Measurements from ENCODE around the gene RAB11A.

RAB11A gene

GRCh38 chr15:65916664-65917406 is 47.5 kb downstream of the RAB11A start:
- Histone ChIP-seq H3K4me3 (ENCODE audit: insufficient read depth in 1 of 2, low read depth in 1 of 2, low read length in 2 of 2) (peak overlapping the region in 1 of 2 experiments; percentile 40), H2AFZ (ENCODE audit: low read depth, low read length) (no peak overlapping the region), H2BK12ac (ENCODE audit: low read length in 2 of 2) (no peak overlapping the region), H3K4ac (ENCODE audit: low read depth in 1 of 2, low read length in 2 of 2) (no peak overlapping the region), H2BK120ac (ENCODE audit: low read depth, low read length) (no peak overlapping the region), H3K23ac (ENCODE audit: low read length in 2 of 2) (no peak overlapping the region), H3K27me3 (ENCODE audit: control insufficient read depth in 1 of 2, insufficient read depth in 1 of 2, low read length in 2 of 2) (no peaks in the 10 kb centered on the region), H3K18ac (ENCODE audit: low read depth in 1 of 2, low read length in 2 of 2) (no peak overlapping the region), H2AK5ac (ENCODE audit: low read length, severe bottlenecking) (no peak overlapping the region), H2BK5ac (ENCODE audit: low read depth, low read length, poor library complexity, severe bottlenecking) (no peak overlapping the region), H3K4me2 (ENCODE audit: low read length, poor library complexity, severe bottlenecking) (no peak overlapping the region), H3K9ac (ENCODE audit: low read length) (peak overlapping the region; percentile 30), H3K14ac (ENCODE audit: low read length in 2 of 2) (peak overlapping the region in 1 of 2 experiments; percentile 18), H3K79me1 (replicated peaks; ENCODE audit: low read length, poor library complexity, severe bottlenecking) (peaks cover 5% of the 10 kb centered on the region), H2BK15ac (ENCODE audit: low read depth, poor library complexity, severe bottlenecking) (no peak overlapping the region), H3K4me1 (ENCODE audit: control insufficient read depth, insufficient read depth, low read depth, low read length) (peaks cover 4% of the 10 kb centered on the region), H4K91ac (ENCODE audit: low read length) (no peak overlapping the region), H3K9me3 (ENCODE audit: control insufficient read depth, low read length) (no peaks in the 10 kb centered on the region), H4K8ac (ENCODE audit: low read length) (no peak overlapping the region), H3K27ac (ENCODE audit: low read length, poor library complexity, severe bottlenecking) (no peak overlapping the region), H3K36me3 (ENCODE audit: control insufficient read depth in 1 of 2, insufficient read depth in 2 of 2, low read depth in 1 of 2, low read length in 2 of 2) (peaks cover 7 to 22% of the 10 kb centered on the region in 2 experiments)
- peak; percentile 82 for DNase-seq
- 76% methylated on average over 12 of the region's 16 CpGs for WGBS

GRCh38 chr15:65917407-65917756 is 48.1 kb downstream of the RAB11A start:
- Histone ChIP-seq H4K91ac (ENCODE audit: low read length) (no peak overlapping the region), H3K27ac (ENCODE audit: low read length, poor library complexity, severe bottlenecking) (no peak overlapping the region), H2BK12ac (ENCODE audit: low read length in 2 of 2) (no peak overlapping the region), H3K23ac (ENCODE audit: low read length in 2 of 2) (no peak overlapping the region), H3K9me3 (ENCODE audit: control insufficient read depth, low read length) (no peaks in the 10 kb centered on the region), H3K4me2 (ENCODE audit: low read length, poor library complexity, severe bottlenecking) (no peak overlapping the region), H2AK5ac (ENCODE audit: low read length, severe bottlenecking) (no peak overlapping the region), H3K9ac (ENCODE audit: low read length) (no peak overlapping the region), H3K79me1 (replicated peaks; ENCODE audit: low read length, poor library complexity, severe bottlenecking) (peaks cover 3% of the 10 kb centered on the region), H3K4me1 (ENCODE audit: control insufficient read depth, insufficient read depth, low read depth, low read length) (peaks cover 4% of the 10 kb centered on the region), H3K4me3 (ENCODE audit: insufficient read depth in 1 of 2, low read depth in 1 of 2, low read length in 2 of 2) (no peak overlapping the region), H3K27me3 (ENCODE audit: control insufficient read depth in 1 of 2, insufficient read depth in 1 of 2, low read length in 2 of 2) (peaks cover 0 to 4% of the 10 kb centered on the region in 2 experiments), H3K4ac (ENCODE audit: low read depth in 1 of 2, low read length in 2 of 2) (no peak overlapping the region), H2BK120ac (ENCODE audit: low read depth, low read length) (no peak overlapping the region), H2AFZ (ENCODE audit: low read depth, low read length) (no peak overlapping the region), H2BK15ac (ENCODE audit: low read depth, poor library complexity, severe bottlenecking) (no peak overlapping the region), H3K18ac (ENCODE audit: low read depth in 1 of 2, low read length in 2 of 2) (no peak overlapping the region), H2BK5ac (ENCODE audit: low read depth, low read length, poor library complexity, severe bottlenecking) (no peak overlapping the region), H3K14ac (ENCODE audit: low read length in 2 of 2) (no peak overlapping the region), H3K36me3 (ENCODE audit: control insufficient read depth in 1 of 2, insufficient read depth in 2 of 2, low read depth in 1 of 2, low read length in 2 of 2) (peaks cover 3 to 20% of the 10 kb centered on the region in 2 experiments), H4K8ac (ENCODE audit: low read length) (no peak overlapping the region)
- WGBS = 72% methylated on average over 3 of the region's 3 CpGs
- DNase-seq = no peak

GRCh38 chr15:65917936-65918335 is 48.6 kb downstream of the RAB11A start:
- H2AFZ ChIP-seq (ENCODE audit: low read depth, low read length) = no peak overlapping the region
- H2BK120ac ChIP-seq (ENCODE audit: low read depth, low read length) = no peak overlapping the region
- no peak overlapping the region for H4K91ac ChIP-seq (ENCODE audit: low read length)
- 98% methylated on average over 4 of the region's 4 CpGs for WGBS
- H3K4me1 ChIP-seq (ENCODE audit: control insufficient read depth, insufficient read depth, low read depth, low read length) = peaks cover 4% of the 10 kb centered on the region
- no peak overlapping the region for H3K14ac ChIP-seq (ENCODE audit: low read length in 2 of 2)
- H3K27me3 ChIP-seq (ENCODE audit: control insufficient read depth in 1 of 2, insufficient read depth in 1 of 2, low read length in 2 of 2) = peaks cover 0 to 4% of the 10 kb centered on the region in 2 experiments
- no peak for DNase-seq
- no peak overlapping the region for H3K27ac ChIP-seq (ENCODE audit: low read length, poor library complexity, severe bottlenecking)
- peaks cover 3% of the 10 kb centered on the region for H3K79me1 ChIP-seq (replicated peaks; ENCODE audit: low read length, poor library complexity, severe bottlenecking)
- no peak overlapping the region for H3K18ac ChIP-seq (ENCODE audit: low read depth in 1 of 2, low read length in 2 of 2)
- H2BK12ac ChIP-seq (ENCODE audit: low read length in 2 of 2) = no peak overlapping the region
- no peaks in the 10 kb centered on the region for H3K9me3 ChIP-seq (ENCODE audit: control insufficient read depth, low read length)
- no peak overlapping the region for H2BK5ac ChIP-seq (ENCODE audit: low read depth, low read length, poor library complexity, severe bottlenecking)
- H3K4me2 ChIP-seq (ENCODE audit: low read length, poor library complexity, severe bottlenecking) = no peak overlapping the region
- peaks cover 0 to 18% of the 10 kb centered on the region in 2 experiments for H3K36me3 ChIP-seq (ENCODE audit: control insufficient read depth in 1 of 2, insufficient read depth in 2 of 2, low read depth in 1 of 2, low read length in 2 of 2)
- H4K8ac ChIP-seq (ENCODE audit: low read length) = no peak overlapping the region
- H2BK15ac ChIP-seq (ENCODE audit: low read depth, poor library complexity, severe bottlenecking) = no peak overlapping the region
- no peak overlapping the region for H3K4ac ChIP-seq (ENCODE audit: low read depth in 1 of 2, low read length in 2 of 2)
- H3K23ac ChIP-seq (ENCODE audit: low read length in 2 of 2) = no peak overlapping the region
- H2AK5ac ChIP-seq (ENCODE audit: low read length, severe bottlenecking) = no peak overlapping the region
- H3K9ac ChIP-seq (ENCODE audit: low read length) = no peak overlapping the region
- no peak overlapping the region for H3K4me3 ChIP-seq (ENCODE audit: insufficient read depth in 1 of 2, low read depth in 1 of 2, low read length in 2 of 2)

DNA sequence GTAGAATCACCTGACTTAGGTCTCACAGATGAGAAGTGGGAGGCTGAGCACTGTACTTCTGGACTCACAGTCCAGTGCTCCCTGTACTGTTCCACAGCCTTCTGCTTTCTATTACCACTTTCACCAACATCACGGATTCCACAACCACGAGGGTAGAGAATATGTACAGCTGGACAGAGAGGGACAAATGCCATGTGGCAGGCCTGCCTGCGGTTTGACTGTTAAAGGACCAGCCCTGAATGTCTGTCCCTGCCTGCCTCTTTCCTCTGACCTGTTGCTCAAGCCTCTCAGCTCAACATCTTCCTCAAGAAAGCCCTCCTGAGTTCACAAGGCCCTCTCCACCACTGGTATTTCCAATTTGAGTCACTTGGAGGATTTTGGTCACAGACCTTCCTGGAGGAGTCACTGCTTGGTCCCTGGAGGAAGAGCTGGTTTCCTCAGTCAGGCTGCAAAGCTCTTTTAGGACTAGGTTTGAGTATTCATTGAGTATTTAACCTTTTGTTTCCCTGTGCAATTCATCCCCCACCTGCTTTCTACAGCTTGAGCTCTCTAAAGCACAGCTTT is 49.1 kb downstream of the RAB11A start:
- H3K4me3 ChIP-seq (ENCODE audit: insufficient read depth in 1 of 2, low read depth in 1 of 2, low read length in 2 of 2) = no peak overlapping the region
- no peak overlapping the region for H3K27ac ChIP-seq (ENCODE audit: low read length, poor library complexity, severe bottlenecking)
- no peak overlapping the region for H3K9ac ChIP-seq (ENCODE audit: low read length)
- H2BK120ac ChIP-seq (ENCODE audit: low read depth, low read length) = no peak overlapping the region
- no peaks in the 10 kb centered on the region for H3K9me3 ChIP-seq (ENCODE audit: control insufficient read depth, low read length)
- no peak overlapping the region for H4K8ac ChIP-seq (ENCODE audit: low read length)
- no peak overlapping the region for H3K4me2 ChIP-seq (ENCODE audit: low read length, poor library complexity, severe bottlenecking)
- DNase-seq = no peak
- no peak overlapping the region for H2AK5ac ChIP-seq (ENCODE audit: low read length, severe bottlenecking)
- H3K18ac ChIP-seq (ENCODE audit: low read depth in 1 of 2, low read length in 2 of 2) = no peak overlapping the region
- no peak overlapping the region for H4K91ac ChIP-seq (ENCODE audit: low read length)
- H2BK12ac ChIP-seq (ENCODE audit: low read length in 2 of 2) = no peak overlapping the region
- no peak overlapping the region for H2AFZ ChIP-seq (ENCODE audit: low read depth, low read length)
- H3K4ac ChIP-seq (ENCODE audit: low read depth in 1 of 2, low read length in 2 of 2) = no peak overlapping the region
- H3K79me1 ChIP-seq (replicated peaks; ENCODE audit: low read length, poor library complexity, severe bottlenecking) = peaks cover 1% of the 10 kb centered on the region
- no peak overlapping the region for H2BK5ac ChIP-seq (ENCODE audit: low read depth, low read length, poor library complexity, severe bottlenecking)
- no peak overlapping the region for H3K14ac ChIP-seq (ENCODE audit: low read length in 2 of 2)
- H3K4me1 ChIP-seq (ENCODE audit: control insufficient read depth, insufficient read depth, low read depth, low read length) = peaks cover 4% of the 10 kb centered on the region
- peaks cover 0 to 13% of the 10 kb centered on the region in 2 experiments for H3K36me3 ChIP-seq (ENCODE audit: control insufficient read depth in 1 of 2, insufficient read depth in 2 of 2, low read depth in 1 of 2, low read length in 2 of 2)
- 86% methylated on average over 3 of the region's 3 CpGs for WGBS
- no peak overlapping the region for H2BK15ac ChIP-seq (ENCODE audit: low read depth, poor library complexity, severe bottlenecking)
- H3K27me3 ChIP-seq (ENCODE audit: control insufficient read depth in 1 of 2, insufficient read depth in 1 of 2, low read length in 2 of 2) = peaks cover 0 to 4% of the 10 kb centered on the region in 2 experiments
- no peak overlapping the region for H3K23ac ChIP-seq (ENCODE audit: low read length in 2 of 2)

Data from mesenchymal stem cell (in vitro differentiated cells and primary cell).